ENCODE results near the gene NR1I2.

The NR1I2 gene

GRCh38 chr3:119781330-119782198 is at the start of gene NR1I2:
NR1I2 (plus strand) TSS chr3:119782101.
- no peak for DNase-seq (ENCODE audit: low read depth, low spot score)
- H3K27ac ChIP-seq: no peak within 1 kb of the TSS

DNA sequence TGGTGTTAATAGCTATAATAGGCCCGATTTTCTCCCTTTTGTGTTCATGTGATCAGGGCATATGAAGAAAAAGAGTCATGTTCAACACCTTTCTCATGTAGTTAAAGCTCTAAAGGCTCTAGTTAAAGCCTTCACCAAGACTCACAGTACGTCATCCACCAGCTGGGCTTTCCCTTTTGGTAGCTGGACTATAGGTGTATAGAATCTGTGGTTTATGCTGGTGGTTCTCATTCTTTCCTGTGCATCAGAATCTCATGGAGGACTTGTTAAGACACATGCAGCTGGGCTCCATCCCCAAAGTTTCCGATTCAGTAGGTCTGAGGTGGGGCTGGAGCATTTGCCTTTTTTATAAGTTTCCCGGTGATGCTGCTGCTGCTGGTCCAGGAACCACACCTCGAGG is 48.1 kb upstream of the NR1I2 start:
- no peak overlapping the region for H3K27ac ChIP-seq
- DNase-seq (ENCODE audit: low read depth, low spot score): no peak

DNA sequence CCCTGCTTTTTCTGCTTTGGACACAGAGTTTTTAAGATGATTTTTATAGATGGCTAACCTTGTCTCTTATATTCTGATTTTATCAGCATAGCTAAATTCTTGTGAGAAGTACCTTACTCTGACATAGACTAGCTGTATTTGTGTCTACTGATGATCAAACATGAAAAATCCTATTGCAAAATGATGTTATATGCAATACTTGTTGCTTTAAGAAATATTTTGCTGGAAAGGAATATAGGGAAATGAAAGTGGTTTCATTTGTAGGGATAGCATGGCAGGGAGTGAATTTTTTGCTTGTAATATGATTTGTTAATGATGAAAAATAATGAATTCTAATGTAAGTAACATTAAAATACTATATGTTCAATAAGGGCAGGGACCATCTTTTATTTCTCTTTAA is 43.2 kb upstream of the NR1I2 start:
- H3K27ac ChIP-seq: no peak overlapping the region
- DNase-seq (ENCODE audit: low read depth, low spot score): no peak

GRCh38 chr3:119741657-119742590 is 40.0 kb upstream of the NR1I2 start:
- no peak for DNase-seq (ENCODE audit: low read depth, low spot score)

DNA sequence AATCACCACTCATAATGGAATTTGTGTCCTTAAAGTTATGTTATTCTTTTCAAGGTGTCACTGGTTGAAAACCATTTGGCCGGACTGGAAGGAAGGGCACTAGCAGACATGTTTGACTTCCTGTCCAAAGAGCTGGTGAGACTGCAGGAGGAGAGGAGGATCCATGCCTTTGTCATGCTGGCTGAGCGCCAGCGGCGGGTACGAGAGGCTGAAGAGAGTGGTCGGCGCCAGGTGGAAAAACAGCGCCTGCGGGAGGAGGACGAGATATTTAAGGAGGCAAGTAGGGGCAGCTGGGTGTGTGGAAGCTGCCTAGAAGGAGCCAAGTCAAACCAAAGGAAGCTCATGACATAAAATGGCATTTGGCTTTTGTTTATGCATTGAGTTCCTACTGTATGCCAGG is 38.0 kb upstream of the NR1I2 start:
- no peak for DNase-seq (ENCODE audit: low read depth, low spot score)
- no peak overlapping the region for H3K27ac ChIP-seq

More at GRCh38 chr3:119741657-119742590, 40.0 kb upstream of the NR1I2 start:
- no peak overlapping the region for H3K27ac ChIP-seq

DNA sequence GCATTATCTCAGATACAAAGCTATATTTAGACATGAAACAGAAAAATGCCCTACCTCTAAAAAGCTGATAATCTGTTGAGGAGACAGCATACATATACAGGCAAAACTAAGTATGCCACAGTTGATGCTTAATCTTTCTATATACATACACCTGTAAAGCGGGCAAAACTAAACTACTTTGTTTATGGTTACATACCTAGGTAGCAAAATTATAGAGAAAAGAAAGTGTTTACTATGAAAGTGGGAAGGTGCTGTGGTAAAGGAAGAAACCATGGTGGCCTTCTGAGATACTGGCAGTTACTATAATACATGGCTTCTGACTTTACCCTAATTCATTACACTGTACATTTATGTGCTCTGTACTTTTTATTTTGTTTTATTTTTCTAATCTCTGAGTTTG is 36.0 kb upstream of the NR1I2 start:
- DNase-seq (ENCODE audit: low read depth, low spot score): no peak
- no peak overlapping the region for H3K27ac ChIP-seq

DNA sequence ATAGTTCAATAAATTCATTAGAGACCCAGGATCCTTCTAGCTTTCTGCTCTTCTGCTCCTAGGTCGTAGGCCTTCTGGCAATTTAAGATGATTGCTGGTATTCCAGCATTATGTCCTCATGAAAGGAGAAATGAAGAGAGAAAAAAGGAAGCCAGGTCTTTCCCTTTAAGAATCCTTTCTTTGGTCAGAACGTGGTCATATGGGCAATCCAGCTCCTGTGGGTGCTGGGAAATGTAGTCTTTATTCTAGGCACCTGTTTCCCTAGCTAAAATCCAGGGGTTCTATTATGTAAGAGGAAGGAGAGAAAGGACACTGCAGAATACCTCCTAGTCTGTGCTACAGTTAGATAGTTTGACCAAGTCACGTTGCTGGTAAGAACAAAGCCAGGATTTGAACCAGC is 35.5 kb upstream of the NR1I2 start:
- no peak for DNase-seq (ENCODE audit: low read depth, low spot score)
- H3K27ac ChIP-seq: no peak overlapping the region

- H3K27ac ChIP-seq: no peak overlapping the region
- DNase-seq (ENCODE audit: low read depth, low spot score): no peak
These were observed 34.5 kb upstream of the NR1I2 start for GRCh38 chr3:119747357-119747756.

- no peak overlapping the region for H3K27ac ChIP-seq
- DNase-seq (ENCODE audit: low read depth, low spot score): no peak
These were observed 32.9 kb upstream of the NR1I2 start for GRCh38 chr3:119748991-119749390.

GRCh38 chr3:119751423-119751822 is 30.5 kb upstream of the NR1I2 start:
- no peak overlapping the region for H3K27ac ChIP-seq
- DNase-seq (ENCODE audit: low read depth, low spot score): no peak

GRCh38 chr3:119759962-119760361 is 21.9 kb upstream of the NR1I2 start:
- no peak for DNase-seq (ENCODE audit: low read depth, low spot score)
- H3K27ac ChIP-seq: no peak overlapping the region

GRCh38 chr3:119762876-119763275 is 19.0 kb upstream of the NR1I2 start:
- no peak overlapping the region for H3K27ac ChIP-seq
- DNase-seq (ENCODE audit: low read depth, low spot score): no peak

DNA sequence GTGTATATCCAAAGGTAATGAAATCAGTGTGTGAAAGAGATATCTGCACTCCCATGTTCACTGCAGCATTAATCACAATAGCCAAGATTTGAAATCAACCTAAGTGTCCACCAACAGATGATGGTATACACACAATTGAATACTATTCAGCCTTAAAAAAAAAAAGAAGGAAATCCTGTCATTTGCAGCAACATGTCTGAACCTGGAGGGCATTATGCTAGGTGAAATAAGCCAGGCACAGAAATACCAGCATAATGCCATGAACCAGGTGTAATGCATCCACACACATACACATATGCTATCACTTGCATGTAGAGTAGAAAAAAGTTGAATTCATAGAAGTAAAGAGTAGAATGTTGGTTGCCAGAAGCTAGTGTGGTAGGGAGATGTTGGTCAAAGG is 18.4 kb upstream of the NR1I2 start:
- no peak overlapping the region for H3K27ac ChIP-seq
- no peak for DNase-seq (ENCODE audit: low read depth, low spot score)

- no peak for DNase-seq (ENCODE audit: low read depth, low spot score)
These were observed 16.7 kb upstream of the NR1I2 start for GRCh38 chr3:119765239-119765638.

GRCh38 chr3:119767936-119768601 is 13.8 kb upstream of the NR1I2 start:
- DNase-seq (ENCODE audit: low read depth, low spot score): no peak
- H3K27ac ChIP-seq: no peak overlapping the region

More at GRCh38 chr3:119765239-119765638, 16.7 kb upstream of the NR1I2 start:
- H3K27ac ChIP-seq: no peak overlapping the region

DNA sequence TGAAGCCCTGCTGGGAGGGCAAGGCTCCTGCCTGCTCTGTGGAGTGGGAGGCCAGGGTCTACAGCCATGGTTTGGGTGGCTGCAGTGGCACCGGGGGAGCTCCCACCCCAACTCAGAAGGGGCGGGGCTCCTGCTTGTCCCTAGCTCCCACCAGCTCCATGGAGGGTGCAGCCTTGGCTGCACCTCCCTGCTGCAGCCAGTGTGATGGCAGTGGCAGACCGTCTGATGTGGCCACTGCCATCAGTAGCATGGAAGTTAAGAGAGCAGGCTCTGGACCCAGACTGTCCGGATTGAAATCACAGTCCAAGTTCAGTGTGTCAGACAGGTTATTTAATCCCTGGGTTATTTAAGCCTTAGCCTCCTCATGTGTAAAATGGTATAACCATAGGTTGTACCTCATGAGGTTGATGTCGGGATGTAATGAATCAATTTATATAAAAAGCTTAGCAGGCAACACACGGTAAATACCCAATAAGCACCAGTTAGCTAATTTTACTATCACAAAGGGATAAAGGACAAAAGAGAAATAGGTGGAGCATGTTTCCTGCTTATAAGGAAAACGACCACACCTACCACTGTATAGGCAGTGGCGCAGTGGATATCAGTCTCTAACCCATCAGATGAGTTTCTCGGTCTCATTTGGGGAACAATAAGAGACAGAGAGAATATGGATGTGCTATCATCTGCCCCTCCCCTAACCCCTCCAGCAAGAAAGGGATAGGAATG is 13.1 kb upstream of the NR1I2 start:
- no peak overlapping the region for H3K27ac ChIP-seq
- no peak for DNase-seq (ENCODE audit: low read depth, low spot score)

DNA sequence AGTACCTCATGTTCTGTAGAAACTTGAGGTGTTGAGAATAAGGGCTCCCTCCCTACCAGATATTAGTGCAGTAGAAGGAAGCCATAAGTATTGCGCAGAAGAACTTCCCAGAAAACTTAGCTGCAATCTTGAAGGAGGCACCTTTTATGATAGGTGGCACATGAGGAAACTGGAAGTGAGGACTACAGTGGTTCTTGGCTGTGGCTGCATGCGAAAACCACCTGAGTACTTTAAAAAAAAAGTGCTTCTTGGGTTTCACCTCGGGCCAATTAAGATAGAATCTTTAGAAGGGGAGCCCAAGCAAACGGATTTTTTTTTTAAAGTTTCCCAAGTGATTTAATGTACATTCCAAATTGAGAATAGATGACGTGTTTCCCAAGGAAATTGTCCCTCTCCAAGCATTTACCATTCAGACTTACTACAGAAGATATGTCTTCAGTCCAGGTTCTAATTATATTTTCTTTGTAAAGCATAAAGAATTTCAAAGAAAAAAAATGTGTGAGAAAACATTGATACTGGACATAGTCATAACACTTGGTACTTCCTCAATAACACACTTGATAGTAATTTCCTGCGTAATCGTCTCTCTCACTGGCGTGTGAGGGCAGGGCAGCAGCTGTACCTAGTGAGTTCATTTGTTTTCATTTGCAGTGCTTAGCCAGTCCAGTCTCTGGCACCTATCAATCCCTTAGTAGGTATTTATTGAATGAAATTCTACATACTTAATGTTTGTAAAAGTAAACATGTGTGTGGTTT is 12.3 kb upstream of the NR1I2 start:
- no peak for DNase-seq (ENCODE audit: low read depth, low spot score)
- H3K27ac ChIP-seq: no peak overlapping the region

DNA sequence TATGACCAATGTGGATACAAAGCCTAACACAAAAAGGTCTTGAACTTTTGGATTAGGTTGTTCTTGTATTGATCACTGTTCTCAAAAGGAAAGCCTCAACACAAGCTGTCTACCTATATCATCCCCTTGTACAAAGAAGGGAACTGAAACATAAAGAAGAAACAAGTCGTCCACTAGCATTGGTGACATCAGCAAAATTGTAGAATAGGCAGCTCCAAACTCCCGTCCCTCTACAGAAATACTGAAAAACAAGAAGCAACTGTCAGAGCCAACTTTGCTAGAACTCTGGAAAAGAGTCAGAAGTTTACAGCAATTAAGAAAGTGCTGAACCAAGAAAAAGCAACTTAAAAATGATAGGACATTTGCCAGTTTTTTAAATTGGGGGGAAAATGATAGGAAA is 7.5 kb upstream of the NR1I2 start:
- no peak for DNase-seq (ENCODE audit: low read depth, low spot score)
- no peak overlapping the region for H3K27ac ChIP-seq

GRCh38 chr3:119776304-119776703 is 5.6 kb upstream of the NR1I2 start:
- no peak for DNase-seq (ENCODE audit: low read depth, low spot score)
- H3K27ac ChIP-seq: no peak overlapping the region
